HG03439 (cell line): ENCODE results near the gene SH2D7.

Source experiments
- ATAC-seq: cut with Tn5 transposase; IDR thresholded peaks from one replicate; pipeline ENCODE4 v1.9.1; 2021; ENCODE audit warnings: mild to moderate bottlenecking, moderate library complexity; ENCODE audit not compliant: unreplicated experiment

Gene SH2D7

GRCh38 chr15:78077053-78077870, 15.1 kb upstream of the SH2D7 start, which contains the start of gene TBC1D2B:
TBC1D2B (minus strand) TSS chr15:78077711; CDS start chr15:78077652, 59 bp downstream.
- ATAC-seq = peak; percentile 59

GRCh38 chr15:78077871-78078210, 14.5 kb upstream of the SH2D7 start:
- no peak for ATAC-seq

DNA sequence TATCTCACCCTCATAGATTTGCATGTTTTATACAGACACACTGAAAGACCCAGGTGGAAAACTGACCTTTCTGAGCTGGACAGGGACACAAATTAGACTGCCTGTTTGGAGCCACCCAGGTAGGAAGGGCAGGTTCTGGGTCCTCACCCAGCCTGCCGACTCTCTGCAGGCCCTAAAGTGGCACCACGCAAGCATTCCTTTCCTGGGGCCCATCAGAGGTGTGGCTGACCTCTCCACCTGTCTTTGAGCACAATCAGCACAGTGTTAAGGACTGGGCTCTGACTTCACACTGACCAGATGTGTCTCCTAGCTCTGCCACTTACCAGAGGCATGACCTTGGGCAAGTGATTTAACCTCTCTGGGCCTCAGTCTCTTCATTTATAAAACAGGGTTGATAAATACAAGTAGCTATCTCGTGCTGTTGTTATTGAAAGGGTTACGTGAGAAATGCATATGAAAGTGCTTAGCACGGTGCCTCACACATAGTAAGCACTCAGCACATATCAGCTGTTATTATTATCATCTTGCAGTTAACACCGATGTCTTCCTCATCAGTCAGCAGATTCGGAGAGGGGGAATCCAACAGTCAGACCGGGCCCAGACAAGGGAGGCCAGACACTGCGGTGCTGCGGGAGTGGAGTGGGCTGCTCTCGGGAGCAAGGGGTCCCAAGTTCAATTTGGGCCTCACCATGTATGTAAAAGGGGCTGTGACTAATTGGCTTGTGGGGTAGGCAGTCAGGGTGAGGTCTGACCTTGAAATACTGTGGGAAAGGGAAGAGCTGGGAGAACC, 12.9 kb upstream of the SH2D7 start:
- no peak for ATAC-seq

DNA sequence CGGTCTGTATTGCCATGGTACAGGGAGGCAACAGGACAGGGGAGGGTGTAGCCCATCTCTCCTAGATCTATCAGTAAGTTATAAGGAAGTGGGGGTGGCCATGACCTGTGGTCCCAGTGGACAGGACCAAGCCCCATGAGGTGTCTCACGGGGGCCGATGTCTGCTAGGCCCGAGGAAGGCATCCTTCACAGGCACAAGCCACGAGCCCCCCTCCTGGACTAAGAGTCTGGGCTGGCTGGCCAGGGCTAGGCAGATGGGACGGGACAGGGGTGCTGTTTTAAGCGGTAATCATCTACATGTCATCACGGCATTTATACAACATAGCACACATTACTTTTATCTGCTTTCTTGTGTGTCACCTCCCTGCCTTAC, 12.3 kb upstream of the SH2D7 start:
- no peak for ATAC-seq

DNA sequence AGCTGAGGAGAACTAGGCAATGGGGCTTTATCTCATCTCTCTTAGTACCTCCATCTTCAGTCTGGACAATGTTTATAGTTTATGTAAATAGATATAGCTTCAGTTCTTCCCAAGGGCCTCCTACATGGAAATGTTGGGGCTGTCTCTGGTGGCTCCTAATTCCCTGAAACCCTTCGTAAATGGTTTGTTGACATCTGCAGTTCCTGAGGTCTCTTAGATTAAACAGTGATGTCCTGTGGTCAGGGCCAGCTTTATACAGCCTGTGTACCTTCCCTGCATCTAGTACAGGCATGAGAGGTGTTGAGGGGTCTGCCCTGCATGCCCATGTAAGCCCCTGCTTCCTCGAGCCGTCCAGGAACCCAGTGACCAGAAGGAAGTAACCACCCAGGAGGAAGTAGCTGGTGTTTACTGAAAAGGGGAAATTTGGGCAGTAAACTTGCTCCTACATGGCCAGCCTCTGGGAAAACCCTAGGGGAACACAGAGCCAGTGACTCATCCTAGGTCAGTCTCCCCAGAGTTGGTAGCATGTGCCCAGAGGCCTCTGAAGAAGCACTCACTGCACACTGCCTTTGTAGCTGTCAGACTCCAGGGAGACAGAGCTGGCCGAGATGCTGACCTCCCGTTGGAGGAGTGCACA, 10.1 kb upstream of the SH2D7 start:
- ATAC-seq = no peak

DNA sequence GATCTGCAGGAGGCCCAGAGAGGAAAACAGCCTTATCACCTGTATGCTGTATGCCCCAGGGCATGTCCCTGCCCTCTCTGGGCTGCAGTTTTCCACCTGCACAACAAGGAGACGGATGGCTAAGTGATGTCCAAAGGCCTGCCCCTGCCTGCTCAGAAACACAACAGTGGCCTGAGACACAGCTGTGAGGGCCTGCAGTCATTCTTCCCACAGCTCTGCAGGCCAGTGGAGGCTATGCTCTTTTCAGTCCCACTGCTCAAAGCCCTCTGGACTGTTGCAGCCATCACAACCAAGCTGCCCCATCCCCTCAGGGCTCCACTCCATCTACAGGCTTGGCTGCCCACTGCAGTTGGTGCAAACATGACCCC, 9.6 kb upstream of the SH2D7 start:
- ATAC-seq = no peak

GRCh38 chr15:78083186-78083585, 9.2 kb upstream of the SH2D7 start:
- ATAC-seq = no peak

DNA sequence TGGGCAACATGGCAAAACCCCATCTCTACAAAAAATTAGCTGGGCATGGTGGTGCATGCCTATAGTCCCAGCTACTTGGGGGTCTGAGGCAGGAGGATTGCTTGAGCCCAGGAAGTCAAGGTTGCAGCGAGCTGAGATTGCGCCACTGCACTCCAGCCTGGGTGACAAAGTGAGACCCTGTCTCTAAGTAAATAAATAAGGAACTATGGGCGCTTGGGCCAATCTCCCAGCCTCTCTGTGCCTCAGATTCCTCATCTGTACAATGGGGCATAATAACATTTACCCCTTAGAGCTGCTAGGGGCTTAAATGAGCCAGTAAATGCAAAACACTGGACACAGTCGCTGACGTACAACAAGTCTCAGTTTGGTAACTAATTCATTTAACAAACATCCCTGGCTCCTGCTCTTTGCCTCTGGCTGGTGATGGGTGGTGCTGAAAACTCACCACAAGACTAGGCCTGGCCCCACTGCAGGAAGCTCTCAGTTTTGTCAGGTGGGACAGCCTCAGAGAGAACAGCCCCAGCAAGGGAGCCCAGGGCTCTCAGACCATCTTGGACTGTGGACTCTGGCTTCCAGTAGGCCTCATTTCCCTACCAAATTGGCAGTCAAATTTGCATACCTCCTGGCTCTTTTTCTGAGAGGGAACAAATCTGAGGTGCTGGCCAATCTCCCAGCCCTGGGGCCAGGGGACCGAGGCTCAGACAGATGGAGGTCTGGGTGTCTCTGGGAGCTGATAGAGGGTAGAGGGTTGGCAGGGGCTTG, 8.5 kb upstream of the SH2D7 start:
- ATAC-seq = no peak

- no peak for ATAC-seq
These were observed 8.0 kb upstream of the SH2D7 start for GRCh38 chr15:78084449-78084750.

DNA sequence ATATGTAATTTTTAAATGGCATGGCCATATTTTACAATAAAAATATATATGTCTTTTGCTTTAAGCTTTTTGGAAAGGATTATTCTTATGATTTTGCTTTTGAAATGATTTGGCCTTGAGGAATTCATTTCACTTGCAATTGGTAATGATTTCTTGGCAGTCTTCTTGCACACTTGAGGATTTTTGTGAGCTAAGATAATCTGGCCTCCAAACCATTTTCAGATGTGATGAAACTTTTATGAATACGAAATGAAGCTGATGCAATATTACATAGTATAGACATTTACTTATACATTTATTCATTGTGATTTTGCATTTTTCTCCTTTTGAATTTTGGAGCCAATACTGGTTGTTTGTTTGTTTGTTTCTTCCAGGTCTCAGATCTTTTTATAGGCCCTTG, 6.4 kb upstream of the SH2D7 start:
- no peak for ATAC-seq

- ATAC-seq = no peak
These were observed 4.2 kb upstream of the SH2D7 start for GRCh38 chr15:78087951-78088772.

DNA sequence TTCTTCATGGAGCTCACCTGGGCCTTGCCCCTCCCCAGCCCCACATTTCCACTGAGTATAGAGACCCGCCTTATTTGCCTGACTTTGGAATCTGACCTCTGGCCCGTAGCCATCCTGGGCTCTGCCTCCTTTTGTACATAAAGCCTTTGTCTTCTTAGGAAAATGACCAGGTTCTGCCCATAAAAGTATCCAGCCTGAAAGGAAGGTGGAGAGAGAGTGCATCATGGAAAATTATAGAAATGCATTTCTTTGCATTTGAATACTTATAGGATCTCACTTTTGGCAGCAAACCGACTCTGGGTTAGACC, 3.6 kb upstream of the SH2D7 start:
- ATAC-seq = no peak

DNA sequence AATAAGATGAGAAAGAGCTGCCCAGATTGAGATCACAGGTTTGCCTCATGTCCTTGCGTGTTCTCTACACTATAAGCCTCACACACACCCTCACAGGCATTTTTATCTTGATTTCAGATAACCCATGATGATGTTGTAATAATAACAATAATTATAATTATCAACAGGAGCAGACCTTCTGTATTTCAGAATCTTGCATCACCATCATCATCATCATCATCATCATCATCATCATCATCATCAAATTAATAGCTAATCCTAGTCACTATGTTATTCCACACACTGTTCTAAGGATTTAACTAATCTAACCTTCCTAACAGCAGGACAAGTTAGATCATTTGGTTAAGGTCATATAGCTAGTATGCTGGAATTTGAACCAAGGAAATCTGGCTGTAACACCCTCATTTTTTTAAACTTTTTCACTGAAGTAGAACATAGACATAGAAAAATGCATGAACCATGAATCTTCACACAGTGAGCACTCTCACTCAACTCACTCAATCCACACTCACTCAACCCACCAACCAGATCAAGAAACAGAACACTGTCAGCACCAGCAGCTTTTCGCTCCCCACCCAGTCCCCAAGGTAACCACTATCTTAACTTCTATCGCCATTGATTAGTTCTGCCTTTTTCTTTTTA, 1.8 kb upstream of the SH2D7 start:
- no peak for ATAC-seq

- ATAC-seq = no peak
These were observed 1.1 kb downstream of the SH2D7 start for GRCh38 chr15:78093242-78094020.

- no peak for ATAC-seq
These were observed 5.3 kb downstream of the SH2D7 start for GRCh38 chr15:78097667-78098066.

DNA sequence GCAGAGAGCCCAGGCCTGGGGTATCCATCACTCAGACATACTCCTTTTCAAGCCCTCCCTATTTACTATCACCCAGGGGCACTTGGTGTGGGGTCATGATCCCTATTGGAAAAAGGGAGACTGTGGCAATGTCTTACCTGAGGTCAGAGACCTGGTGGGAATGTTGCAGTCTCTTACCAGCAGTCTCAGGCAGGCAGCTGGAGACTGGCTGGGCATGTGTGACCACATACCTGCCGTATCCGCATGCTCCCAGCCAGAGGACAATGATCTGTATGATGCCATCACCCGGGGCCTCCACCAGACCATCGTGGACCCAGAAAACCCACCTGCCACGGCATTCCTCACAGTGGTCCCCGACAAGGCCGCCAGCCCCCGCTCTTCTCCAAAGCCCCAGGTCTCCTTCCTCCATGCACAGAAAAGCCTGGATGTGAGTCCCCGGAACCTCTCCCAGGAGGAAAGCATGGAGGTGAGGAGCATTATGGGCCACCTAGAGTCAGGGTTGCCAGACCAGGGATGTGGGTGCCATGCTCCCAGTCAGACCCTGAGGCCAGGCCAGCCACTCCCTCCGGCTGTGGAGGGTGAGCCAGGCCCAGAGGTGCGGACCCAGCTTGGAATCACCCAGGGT, 5.9 kb downstream of the SH2D7 start:
- ATAC-seq = no peak

DNA sequence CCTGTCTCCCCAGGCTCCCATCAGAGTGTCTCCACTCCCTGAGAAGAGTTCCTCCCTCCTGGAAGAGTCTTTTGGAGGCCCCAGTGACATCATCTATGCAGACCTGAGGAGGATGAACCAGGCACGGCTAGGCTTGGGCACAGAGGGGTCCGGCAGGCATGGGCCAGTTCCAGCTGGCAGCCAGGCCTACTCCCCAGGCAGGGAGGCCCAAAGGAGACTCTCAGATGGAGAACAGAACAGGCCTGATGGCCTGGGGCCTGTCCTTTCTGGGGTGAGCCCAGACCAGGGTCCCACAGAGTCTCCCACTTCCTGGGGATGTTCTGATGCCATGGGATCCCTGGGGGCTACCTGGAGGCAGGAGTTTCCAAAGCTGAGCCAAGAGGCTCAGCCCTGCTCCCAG, 8.5 kb downstream of the SH2D7 start:
- no peak for ATAC-seq

- ATAC-seq = no peak
These were observed 9.2 kb downstream of the SH2D7 start for GRCh38 chr15:78101423-78102105.
